HG03135 (cell line): ENCODE data around the gene DCLRE1A.
A peak's percentile ranks its signal among the peaks of the same experiment; 100 is the strongest.

Experiments used
- ATAC-seq: cut with Tn5 transposase; IDR thresholded peaks from one replicate; pipeline ENCODE4 v1.9.1; 2021; ENCODE audit warnings: mild to moderate bottlenecking, moderate library complexity; ENCODE audit not compliant: unreplicated experiment

The DCLRE1A gene

DNA sequence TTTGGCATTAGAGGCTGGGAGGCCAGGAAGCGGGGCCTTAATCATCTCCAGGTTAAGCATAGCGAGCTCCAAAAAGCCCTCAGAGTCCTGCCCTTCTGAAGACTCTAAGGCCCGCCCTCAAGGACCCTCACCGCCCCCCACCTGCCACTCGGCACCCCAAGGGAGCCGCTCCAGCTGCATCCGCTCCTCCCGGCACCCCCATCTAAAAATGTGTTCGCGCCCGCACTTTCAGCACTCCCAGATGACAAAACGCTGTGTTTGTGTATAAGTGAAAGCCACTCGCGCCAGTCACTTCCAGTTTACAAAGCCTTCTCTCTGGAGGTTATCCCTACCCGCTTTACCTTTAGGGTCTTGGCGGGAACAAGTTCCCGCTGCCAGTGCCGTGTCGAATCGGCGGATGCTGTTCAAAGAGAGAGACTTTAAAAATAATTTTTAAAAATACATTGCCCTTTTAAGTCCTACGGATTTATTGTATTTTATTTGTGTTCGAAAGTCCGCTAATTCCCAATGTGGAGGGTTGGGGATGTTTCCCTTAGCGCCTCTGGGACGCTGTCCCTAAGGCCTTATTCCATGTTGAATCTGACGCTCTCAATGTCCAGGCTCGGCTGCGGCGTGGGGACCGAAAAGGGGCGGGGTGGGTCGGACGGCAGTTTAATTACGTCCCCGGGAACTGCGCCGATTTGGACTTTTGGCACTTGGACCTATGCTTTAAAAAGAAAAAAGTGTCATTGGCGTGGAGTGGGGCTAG is at the start of gene DCLRE1A, which contains the start of gene NHLRC2:
Gene DCLRE1A (minus strand): TSS at position 70 of the 748 bp plus-strand sequence. CDS start 900 bp downstream, outside the sequence.
Gene NHLRC2 (plus strand): TSS at position 649 of the 748 bp plus-strand sequence. CDS start 212 bp downstream, outside the sequence.
- ATAC-seq, result peak; percentile 38

DNA sequence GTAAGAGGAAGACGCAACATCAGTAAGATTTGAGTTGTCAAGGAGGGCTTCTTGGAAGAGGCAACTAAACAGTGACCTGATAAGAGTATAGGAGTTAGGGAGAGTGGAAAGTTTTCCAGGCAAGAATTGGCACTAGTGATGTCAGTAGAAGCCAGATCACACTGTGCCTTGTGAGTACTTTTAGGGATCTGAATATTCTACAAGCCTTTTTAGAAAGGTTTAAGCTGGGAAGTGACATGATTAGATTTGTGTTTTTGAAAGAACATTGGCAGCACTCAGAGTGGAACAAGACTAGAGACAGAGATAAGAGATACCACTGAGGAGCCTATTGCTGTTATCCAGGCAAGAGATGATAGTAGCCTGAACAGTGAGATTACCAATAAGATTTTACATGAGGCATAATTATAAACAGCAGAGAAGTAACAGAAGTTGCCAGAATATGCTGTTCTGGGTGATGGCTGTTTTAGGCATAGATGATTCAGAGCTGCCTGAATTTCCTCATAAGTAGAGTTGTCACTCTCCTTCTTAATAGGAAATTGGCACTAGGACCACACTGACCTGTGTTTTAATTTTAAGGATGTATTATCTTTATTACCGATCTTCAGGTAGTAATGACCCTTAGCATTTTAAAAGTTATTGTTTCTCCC is 46.2 kb upstream of the DCLRE1A start:
- ATAC-seq, result no peak

DNA sequence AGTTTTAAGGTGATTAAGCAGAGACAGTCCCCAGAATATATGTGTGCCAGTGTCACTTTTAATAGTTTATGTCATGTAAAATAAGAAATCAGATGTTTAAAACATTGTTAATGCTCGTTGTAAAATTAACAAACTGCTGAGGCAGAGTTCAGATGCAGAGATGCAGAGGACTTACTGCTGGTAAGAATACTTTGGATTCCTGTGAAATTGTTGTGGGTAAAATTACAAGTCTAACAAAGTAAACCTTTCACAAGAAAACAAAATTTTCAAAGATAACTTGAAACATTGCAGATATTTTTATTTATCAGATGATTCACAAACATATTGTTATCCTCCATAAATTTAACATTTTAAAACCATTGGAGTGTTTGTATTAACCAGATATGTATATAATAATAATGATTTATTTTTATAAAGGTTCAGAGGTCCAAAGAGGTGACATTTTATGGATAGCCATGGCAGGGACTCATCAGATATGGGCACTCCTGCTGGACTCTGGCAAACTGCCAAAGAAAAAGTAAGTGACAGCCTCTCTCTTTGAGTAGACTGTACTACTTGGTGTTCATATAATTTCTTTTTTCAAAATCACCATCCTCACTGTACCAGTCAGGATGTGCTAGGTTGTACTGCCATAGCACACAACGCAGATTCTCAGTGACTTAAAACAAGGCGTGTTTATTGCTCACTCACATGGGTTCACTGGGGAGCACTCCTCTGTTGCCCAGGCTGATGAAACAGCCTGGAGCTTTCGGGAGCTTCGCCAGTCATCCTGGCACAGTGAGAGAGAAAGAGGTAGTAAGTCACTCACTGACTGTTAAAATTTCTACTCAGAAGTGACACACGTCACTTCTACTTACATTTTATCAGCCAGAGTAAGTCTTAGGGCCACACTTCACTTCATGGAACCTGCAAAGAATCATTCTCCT is 44.1 kb upstream of the DCLRE1A start:
- no peak for ATAC-seq

DNA sequence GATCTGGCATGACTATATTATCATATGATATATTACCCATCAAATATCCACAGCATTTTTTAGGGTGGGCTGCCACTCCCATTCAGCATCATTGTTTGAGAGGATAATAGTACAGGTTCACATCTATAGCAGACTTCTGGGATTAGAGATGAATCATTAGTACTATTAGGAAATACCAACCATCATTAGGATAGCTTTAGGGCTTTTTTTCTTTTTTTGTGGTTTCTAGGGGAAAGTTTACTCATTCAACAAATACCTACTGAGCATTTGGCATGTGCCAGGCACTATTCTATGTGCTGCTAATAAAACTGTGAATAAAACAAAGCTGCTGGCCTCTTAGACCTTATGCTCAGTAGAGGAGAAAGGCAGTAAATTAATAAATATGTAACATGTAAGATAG is 41.1 kb upstream of the DCLRE1A start:
- no peak for ATAC-seq

DNA sequence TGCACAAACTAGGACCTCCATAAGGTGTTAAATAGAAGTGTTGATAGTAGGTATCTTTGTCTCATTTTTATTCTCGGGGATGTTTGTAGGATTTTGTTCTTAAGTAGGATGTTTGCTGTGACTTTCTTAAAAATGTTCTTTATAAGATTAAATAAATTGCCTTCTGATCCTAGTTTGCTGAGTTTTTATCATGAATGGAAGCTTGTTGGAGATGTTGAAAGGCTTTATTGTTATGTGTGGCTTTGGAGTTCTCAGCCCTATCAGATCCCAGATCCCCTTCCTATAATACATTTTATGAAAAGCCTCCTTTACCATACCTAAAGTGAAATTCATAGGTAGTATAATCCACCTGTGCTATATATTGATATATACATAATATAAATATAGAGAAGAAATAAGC is 40.7 kb upstream of the DCLRE1A start:
- ATAC-seq, result no peak

DNA sequence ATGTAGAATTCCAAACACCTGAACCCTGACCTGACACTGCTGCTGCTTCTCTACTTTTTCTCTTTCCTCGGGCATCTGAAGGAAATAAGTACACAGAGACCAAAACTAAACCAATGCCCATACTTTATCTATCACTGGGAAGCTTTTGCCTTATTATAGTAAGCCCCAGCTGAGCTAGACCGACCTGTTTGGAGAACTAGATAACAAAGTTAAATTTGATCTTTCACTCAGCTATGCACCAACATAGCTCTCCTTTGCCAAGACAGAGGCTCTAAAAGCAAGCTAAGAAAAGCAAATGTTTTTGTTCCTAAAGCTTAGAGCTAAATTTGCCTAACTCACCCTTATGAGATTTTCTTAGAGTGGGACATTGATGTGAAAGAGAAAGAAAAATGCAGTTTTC is 39.7 kb upstream of the DCLRE1A start:
- ATAC-seq, result no peak

DNA sequence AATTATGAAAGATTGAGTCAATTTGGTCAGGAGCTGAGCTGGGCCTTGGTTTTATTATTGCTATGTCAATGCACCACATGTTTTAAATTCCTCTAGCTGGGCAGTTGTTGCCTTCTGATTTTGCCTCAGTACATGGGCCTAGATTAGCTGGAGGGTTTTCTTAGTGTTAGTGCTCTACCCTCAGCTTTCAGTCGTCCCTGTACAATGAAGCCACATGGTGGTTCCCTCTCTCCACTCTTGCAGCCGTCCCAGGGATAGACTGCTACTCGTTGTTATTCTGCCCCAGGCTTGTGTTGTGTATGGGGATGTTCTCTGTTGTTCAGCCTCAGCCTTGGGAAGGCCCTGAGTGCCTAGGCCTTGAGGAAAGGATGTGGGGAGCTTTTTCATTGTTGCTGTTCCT is 37.6 kb upstream of the DCLRE1A start:
- ATAC-seq, result no peak

DNA sequence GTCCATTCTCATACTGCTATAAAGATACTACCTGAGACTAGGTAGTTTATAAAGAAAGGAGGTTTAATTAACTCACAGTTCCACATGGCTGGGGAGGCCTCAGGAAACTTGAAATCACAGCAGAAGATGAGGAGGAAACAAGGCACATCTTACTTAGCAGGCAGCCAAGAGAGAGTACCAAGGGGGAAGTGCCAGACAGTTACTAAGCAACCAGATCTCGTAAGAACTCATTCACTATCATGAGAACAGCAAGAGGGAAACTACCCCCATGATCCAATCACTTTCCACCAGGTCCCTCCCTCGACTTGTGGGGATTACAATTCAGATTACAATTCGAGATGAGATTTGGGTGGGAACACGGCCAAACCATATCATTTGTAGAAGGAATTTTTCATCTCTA is 36.9 kb upstream of the DCLRE1A start:
- no peak for ATAC-seq

DNA sequence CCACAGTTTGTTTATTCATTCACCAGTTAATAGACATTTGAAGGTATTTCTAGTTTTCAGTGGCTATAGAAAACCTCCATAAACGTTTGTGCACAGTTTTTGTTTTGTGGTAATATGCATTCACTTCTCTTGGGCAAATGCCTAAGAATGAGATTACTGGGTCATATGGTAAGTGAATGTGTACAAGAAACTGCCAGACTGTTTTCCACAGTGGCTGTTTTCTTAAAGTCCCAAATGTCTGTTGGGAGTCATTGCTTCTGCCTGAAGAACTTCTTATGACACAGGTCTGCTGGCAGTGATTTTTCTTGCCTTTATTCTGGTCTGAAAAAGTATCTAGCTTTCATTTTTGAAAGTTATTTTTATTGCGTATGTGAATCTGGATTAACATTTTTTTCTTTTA is 36.0 kb upstream of the DCLRE1A start:
- ATAC-seq, result no peak

DNA sequence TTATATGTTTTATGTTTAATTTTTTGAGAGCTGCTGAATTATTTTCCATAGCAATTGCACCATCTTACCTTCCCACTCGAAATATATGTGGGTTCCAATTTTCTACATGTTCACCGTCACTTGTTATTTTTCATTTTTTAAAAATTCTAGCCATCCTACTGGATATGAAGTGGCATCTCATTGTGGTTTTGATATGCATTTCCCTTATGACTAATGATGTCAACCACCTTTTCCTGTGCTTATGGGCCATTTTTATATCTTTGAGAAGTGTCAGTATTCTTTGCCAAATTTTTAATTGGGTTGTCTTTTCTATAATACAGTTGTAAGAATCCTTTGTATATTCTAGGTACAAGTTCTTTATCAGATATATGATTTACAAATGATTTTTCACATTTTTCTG is 28.4 kb upstream of the DCLRE1A start:
- ATAC-seq, result no peak

DNA sequence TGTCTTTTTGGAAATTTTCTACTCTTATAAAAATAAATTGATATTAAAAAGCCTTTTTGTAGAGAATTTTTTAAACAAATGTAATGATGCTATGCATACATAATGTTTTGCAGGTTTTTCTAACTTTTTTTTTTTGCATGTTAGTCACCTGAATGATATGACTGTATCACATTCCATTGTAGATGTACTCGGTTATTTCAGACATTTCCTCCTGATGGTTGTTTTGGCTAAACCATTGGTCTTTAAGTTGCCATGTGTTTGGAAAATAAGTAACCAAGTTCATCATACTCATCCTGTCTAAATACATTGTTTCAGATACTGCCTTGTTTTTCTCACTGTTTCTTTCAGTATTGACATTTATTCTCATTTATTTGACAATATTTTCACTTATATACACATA is 26.4 kb upstream of the DCLRE1A start:
- ATAC-seq, result no peak

DNA sequence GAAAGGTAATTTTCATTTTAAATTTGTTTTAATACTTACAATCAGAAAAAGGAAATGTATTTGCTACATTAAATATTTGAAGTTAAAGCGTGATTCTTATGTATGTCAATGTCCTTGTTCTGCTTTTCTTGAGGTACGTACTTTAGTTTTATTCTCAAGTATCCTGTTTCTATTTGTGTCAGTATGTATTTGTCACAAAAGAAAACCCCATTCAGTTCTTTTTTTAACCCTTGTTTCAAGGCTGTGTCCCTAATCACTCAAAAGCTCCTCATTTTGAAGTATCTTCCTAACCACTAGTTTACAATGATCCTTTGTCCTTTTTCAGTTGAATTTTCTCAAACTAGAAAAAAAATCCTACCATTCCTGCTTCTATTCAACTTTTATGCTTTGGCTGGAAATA is 25.8 kb upstream of the DCLRE1A start:
- ATAC-seq, result peak; percentile 75

DNA sequence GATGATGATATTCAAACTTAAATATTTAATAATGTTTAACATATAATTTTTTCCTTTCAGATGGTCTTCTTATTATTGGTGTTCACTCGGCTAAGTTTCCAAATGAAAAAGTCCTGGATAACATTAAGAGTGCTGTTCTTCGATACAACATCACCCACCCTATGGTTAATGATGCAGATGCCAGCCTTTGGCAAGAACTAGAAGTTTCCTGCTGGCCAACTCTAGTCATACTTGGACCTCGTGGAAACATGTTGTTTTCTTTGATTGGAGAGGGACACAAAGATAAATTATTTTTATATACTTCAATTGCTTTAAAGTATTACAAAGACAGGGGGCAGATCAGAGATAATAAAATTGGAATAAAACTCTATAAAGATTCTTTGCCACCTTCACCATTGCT is 22.6 kb upstream of the DCLRE1A start:
- ATAC-seq, result no peak

DNA sequence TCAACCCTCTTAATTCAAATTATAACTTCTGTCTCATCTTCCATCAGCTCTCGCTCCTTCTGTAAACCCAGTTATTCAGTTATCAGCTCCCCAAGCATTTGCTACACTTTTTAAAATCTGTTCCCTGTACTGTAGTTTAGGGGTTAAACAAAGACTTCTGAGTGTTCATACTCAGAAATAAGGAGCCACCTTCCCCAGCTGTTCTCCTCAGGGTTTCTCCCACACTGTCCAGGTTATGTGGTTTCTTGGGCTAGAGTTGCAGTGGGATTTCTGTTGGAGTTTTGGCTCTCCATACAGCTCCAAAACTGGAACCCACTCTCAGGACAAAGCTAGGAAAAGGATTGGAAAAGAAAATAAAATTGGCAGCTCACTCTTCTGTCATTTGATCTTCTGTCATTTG is 21.3 kb upstream of the DCLRE1A start:
- ATAC-seq, result no peak

DNA sequence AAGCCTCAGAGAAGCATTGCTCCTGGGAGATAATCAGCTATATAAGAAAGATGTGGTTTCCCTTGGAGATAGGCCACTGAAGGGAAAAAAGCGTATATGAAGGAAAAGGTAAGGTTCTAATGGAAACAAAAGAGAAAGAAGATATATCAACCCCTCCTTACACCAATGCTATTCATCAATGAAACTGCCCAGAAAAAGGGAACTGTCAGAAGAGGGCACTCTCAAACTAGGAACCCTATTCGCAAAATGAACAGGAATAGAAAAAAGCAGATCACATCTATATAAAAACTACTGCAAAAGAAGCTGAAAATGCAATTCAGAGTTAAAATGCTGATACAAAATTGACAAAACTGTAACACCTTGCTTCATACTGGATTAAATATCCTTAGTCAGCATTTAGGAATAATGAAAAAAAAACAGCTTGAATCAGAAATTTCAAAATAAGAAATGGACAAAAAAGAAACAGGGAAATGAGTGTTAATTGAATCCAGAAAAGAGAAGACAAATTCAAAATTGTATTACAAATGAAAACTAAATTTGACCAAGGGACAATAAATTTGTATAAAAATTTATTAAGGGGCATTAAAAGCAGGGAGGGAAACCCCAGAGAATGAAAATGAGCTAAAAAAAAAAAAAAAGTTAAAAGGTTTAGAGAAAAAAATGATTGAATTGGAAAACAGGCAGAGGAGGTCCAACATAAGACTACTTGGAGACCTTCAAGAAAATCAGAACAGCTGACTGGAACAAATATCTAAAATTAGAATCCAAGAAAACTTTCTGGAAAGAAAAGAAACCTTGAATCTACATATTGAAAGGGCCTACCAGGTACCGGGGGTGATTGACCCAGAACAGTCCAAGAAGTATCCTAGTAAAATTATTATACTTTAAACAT is 18.5 kb upstream of the DCLRE1A start:
- ATAC-seq, result no peak

DNA sequence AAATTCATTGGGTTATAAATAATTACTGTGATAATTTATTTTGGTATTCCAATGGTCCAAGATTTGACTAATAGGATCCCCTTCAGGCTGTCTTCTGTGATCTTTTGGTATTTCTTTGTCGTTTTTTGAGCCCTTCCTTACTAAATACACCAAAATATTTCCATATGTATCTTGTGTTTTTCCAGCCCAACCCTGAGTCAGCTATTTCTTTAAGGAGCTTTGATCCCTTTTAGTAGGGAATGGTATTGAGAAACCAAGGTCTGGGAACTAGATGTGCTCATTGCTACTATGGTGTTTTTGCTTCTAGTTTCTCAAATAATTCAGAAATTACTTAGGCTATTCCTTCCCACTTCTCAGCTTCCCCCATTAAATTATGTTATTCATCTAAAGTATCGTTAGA is 15.9 kb upstream of the DCLRE1A start:
- ATAC-seq, result no peak

DNA sequence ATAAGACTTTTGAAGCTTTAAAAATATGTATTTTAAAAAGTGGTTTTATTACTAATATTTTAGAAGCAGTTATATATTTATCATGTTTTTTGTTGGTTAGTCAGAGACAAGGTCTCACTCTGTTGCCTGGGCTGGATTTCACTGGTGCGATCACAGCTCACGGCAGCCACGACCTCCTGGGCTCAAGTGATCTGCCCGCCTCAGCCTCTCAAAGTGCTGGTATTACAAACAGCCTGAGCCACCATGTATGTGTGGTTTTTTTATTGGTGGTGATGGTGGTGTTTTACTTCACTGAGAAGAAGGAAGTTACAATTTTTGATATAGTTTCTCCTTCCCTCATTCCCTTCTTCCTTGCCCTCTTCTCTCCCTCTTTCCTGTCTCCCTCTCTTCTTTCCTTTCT is 14.0 kb upstream of the DCLRE1A start:
- ATAC-seq, result no peak

DNA sequence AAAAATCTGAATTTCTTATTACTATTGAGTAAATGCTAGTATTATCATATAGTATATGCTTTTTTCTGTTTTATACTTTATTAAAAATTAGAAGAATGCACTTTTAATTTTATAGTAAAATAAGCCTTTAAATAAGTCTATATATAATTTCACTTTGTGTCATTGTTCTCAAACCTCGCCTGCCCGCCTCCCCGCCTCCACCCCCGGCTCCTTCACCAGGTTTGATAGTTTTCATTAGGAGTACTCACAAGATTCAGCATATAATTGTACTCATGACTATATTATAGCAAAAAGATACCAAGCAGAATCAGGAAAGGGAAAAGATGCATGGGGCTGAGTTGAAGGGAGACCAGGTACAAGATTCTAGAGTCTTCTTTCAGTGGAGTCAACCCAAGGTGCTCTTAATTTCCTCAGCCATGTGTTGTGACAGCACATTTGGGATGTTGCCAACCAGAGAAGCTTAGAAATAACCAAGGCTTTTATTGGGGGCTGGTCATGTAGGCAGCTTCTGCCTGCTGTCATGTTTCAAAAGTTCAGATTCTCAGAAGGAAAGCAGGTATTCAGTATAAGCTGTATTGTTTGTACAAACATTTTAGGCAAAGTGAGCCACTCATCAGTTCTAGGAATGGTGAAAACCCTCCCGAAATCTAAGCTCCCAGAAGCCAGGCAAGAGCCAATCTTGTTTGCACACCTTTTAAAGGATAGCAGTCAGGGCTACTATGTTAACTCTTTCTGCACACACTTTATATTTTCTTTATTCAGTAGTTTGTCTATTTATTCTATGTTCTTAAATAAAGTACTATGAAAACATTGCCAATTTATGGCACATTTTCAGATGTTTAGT is 12.9 kb upstream of the DCLRE1A start:
- ATAC-seq, result no peak

DNA sequence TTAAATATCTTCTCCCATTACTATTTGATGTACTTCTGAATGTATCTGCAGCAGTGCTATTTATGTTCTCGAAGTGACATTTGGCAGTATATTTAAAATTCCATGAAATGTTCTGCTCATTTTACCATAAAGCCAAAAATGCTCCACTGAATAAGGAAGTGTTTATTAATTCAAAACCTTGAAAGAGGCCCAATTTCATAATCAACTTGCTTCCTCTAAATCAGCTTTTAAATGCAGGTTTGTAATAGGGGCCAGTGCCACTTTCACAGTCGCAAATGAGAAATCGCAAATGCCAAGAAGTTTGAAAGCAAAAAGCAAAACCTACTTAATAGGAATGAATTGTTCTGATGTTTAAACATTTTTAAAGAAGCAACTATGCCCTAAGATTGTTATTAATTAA is 12.0 kb upstream of the DCLRE1A start:
- no peak for ATAC-seq

DNA sequence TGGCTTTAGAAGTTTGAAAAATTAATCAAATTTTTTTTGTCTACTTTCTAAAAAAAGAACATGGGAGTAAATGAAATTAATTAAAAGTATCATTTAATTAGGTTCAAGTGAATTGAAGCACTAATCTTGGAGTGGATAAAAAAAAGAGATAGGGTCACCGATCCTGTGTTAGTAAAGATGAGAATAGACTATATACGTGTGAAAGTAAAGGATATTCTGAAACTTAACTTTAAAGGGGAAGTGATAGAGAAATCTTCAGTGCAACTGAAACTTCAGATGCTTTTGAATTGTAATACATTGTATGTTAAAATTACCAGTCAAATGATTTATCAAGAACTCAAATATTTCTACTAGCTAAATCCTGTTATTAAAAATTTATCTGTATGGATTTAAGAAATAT is 5.4 kb upstream of the DCLRE1A start:
- peak; percentile 29 for ATAC-seq
